Coronary artery (tissue), 2 donors: Measurements from ENCODE around the gene C18orf32.

ENCODE experiments used
- DNase-seq: peaks from one replicate; pipeline ENCODE4 v3.0.0-alpha.2; 2017; ENCODE audit warnings: low spot score
- H3K27ac ChIP-seq, 2 donors: fragments of 200-600 bp; sonication (generic); one replicate each; pipeline ENCODE4 v1.5.1; 2016 to 2019
- H3K4me3 ChIP-seq: fragments of 200-600 bp; sonication (generic); 2 replicates; pipeline ENCODE4 v1.5.1; 2016; ENCODE audit warnings: mild to moderate bottlenecking, moderate library complexity
- TF ChIP-seq, protein P1 (sequence below): fragments of 200-600 bp; sonication (generic); IDR thresholded peaks from one replicate; pipeline ENCODE4 v1.5.1; 2019; ENCODE audit warnings: antibody characterized with exemption

C18orf32 gene

DNA sequence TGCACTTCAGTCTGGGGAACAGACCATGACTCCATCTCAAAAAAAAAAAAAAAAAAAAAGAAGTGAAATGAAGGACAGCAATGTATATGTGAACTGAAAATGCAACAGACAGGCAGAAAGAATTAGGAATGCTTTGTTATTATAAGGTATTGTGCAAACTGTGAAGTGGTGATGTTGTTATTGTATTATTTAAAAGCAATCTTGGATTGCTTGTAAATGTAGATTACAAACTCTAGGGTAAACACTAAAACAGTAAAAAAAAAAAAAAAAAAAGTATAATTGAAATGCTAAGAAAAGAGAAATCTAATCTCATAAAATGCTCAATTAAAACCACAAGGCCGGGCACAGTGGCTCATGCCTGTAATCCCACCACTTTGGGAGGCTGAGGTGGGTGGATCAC is 51.9 kb downstream of the C18orf32 start:
- Histone ChIP-seq H3K27ac (no peak overlapping the region), H3K4me3 (no peak overlapping the region)
- no peak for DNase-seq
- TF ChIP-seq, protein P1, sequence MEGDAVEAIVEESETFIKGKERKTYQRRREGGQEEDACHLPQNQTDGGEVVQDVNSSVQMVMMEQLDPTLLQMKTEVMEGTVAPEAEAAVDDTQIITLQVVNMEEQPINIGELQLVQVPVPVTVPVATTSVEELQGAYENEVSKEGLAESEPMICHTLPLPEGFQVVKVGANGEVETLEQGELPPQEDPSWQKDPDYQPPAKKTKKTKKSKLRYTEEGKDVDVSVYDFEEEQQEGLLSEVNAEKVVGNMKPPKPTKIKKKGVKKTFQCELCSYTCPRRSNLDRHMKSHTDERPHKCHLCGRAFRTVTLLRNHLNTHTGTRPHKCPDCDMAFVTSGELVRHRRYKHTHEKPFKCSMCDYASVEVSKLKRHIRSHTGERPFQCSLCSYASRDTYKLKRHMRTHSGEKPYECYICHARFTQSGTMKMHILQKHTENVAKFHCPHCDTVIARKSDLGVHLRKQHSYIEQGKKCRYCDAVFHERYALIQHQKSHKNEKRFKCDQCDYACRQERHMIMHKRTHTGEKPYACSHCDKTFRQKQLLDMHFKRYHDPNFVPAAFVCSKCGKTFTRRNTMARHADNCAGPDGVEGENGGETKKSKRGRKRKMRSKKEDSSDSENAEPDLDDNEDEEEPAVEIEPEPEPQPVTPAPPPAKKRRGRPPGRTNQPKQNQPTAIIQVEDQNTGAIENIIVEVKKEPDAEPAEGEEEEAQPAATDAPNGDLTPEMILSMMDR: no peak

DNA sequence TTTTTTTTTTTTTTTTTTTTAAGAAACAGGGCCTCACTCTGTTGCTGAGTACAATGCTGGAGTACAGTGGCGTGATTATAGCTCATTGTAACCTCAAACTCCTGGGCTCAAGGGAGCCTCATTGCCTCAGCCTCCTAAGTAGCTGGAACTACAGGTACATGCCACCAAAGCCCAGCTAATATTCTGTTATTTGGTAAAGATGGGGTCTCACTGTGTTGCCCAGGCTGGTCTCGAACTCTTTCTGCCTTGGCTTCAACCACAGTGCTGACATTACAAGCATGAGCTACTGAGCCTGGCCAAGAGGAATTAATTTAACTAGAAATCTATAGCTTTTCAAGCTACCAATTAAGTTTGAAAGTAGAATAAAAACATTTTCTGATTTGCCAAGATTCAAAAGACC is 54.4 kb downstream of the C18orf32 start:
- Histone ChIP-seq H3K27ac (no peak overlapping the region), H3K4me3 (no peak overlapping the region)
- TF ChIP-seq, protein P1: no peak
- no peak for DNase-seq

DNA sequence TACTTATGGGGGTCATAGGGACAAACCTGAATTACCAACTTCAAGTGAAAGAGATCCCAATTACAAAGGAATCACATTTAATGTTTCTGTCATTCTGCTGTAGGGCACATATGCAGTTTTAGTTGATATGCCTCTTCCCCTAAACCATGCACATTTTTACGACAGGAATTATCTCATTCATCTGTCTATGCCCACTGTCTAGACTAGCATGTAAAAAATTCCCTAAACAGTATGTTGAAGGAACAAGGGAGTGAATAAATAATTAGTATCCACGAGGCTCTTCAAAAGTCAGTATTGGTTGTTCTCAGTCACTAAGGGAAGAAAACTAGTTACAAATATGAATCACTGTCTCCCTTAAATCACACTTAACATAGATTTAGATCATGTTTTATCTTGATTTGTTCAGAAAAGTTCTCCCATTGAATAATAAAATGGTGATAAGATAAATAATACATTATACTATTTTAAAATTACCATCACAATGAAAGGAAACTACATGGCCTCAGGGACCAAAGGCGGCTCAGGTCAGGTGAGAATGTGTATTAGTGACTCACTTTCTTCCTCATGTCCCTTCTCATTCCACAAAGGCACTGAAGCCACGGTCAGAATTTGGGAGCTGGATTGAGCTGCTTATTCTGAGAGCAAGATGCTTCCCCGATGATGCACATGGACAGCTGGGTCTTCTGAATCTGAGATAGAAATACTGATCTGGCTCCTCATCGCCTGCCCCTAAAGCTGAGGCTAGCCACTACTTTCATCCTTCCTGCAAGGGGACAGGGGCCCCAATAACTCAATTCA is 55.7 kb downstream of the C18orf32 start:
- H3K27ac ChIP-seq: no peak overlapping the region
- no peak for DNase-seq
- TF ChIP-seq, protein P1: no peak
- H3K4me3 ChIP-seq: no peak overlapping the region
